T47D (cell line): ENCODE measurements around the gene C1orf94.

Source experiments
- DNase-seq, 2 experiments: peaks; one replicate each; pipeline versions ENCODE4 v3.0.0 to v3.0.0-alpha.2; 2011 to 2012; ENCODE audit warnings: low read depth in 1 of 2, low spot score in 1 of 2
- JUND ChIP-seq: IDR thresholded peaks from 2 replicates; pipeline ENCODE4 v1.6.1; 2012; ENCODE audit warnings: low read depth
- in situ Hi-C: cut with HindIII; loops from 2 replicates; pipeline ENCODE4 v1.10.0; 2016; ENCODE audit warnings: low sequenced_read_pairs, low pct_unique_long_range_greater_than_20kb

Gene C1orf94

GRCh38 chr1:34176830-34177603 lies at the start of gene C1orf94:
Gene C1orf94, plus strand, starts transcription at chr1:34176907. Its CDS starts 883 bp downstream, at chr1:34177790.
- TF ChIP-seq JUND = no peak
- no peak for DNase-seq
- in situ Hi-C loops = no loop called here

- TF ChIP-seq JUND = no peak
- in situ Hi-C loops = no loop called here
- DNase-seq = no peak
Measured at GRCh38 chr1:34127006-34128000, 49.4 kb upstream of the C1orf94 start.

GRCh38 chr1:34128186-34128889 lies 48.4 kb upstream of the C1orf94 start:
- in situ Hi-C loops = no loop called here
- no peak for TF ChIP-seq JUND
- DNase-seq = no peak

GRCh38 chr1:34129630-34130029 lies 47.1 kb upstream of the C1orf94 start:
- TF ChIP-seq JUND = no peak
- DNase-seq = no peak
- in situ Hi-C loops = no loop called here

- DNase-seq = no peak
- TF ChIP-seq JUND = no peak
- in situ Hi-C loops = no loop called here
Measured at GRCh38 chr1:34130306-34130705, 46.4 kb upstream of the C1orf94 start.

GRCh38 chr1:34131396-34132160 lies 45.1 kb upstream of the C1orf94 start:
- TF ChIP-seq JUND = no peak
- no peak for DNase-seq
- in situ Hi-C loops = no loop called here

- in situ Hi-C loops = no loop called here
- no peak for DNase-seq
- TF ChIP-seq JUND = no peak
Measured at GRCh38 chr1:34132161-34132420, 44.6 kb upstream of the C1orf94 start.

- in situ Hi-C loops = no loop called here
- TF ChIP-seq JUND = no peak
- DNase-seq = no peak
Measured at GRCh38 chr1:34137411-34137810, 39.3 kb upstream of the C1orf94 start.

GRCh38 chr1:34140011-34140676 lies 36.6 kb upstream of the C1orf94 start:
- DNase-seq = no peak
- no peak for TF ChIP-seq JUND
- in situ Hi-C loops = no loop called here

GRCh38 chr1:34143975-34144374 lies 32.7 kb upstream of the C1orf94 start:
- in situ Hi-C loops = no loop called here
- TF ChIP-seq JUND = no peak
- DNase-seq = no peak

- no peak for TF ChIP-seq JUND
Measured at GRCh38 chr1:34144766-34145165, 31.9 kb upstream of the C1orf94 start.

GRCh38 chr1:34147301-34147700 lies 29.4 kb upstream of the C1orf94 start:
- in situ Hi-C loops = no loop called here
- DNase-seq = no peak
- no peak for TF ChIP-seq JUND

More at GRCh38 chr1:34144766-34145165, 31.9 kb upstream of the C1orf94 start:
- in situ Hi-C loops = no loop called here
- DNase-seq = no peak
